ES-I3 (cell line): ENCODE measurements around the gene KIDINS220.

ENCODE experiments used
- H3K36me3 ChIP-seq: 2 replicates; pipeline ENCODE4 v1.6.1; 2013; ENCODE audit warnings: mild to moderate bottlenecking, low read length, control low read depth, moderate library complexity; ENCODE audit not compliant: insufficient read depth
- H3K4me1 ChIP-seq: 2 replicates; pipeline ENCODE4 v1.6.1; 2013; ENCODE audit warnings: mild to moderate bottlenecking, control low read depth, low read length; ENCODE audit not compliant: insufficient read depth
- H3K9ac ChIP-seq: 2 replicates; pipeline ENCODE4 v1.6.1; 2013; ENCODE audit warnings: low read depth, mild to moderate bottlenecking, low read length, moderate library complexity
- H3K9me3 ChIP-seq: 2 replicates; pipeline ENCODE4 v1.6.1; 2013; ENCODE audit warnings: mild to moderate bottlenecking, low read length, moderate library complexity; ENCODE audit not compliant: control insufficient read depth, insufficient read depth

KIDINS220 gene

DNA sequence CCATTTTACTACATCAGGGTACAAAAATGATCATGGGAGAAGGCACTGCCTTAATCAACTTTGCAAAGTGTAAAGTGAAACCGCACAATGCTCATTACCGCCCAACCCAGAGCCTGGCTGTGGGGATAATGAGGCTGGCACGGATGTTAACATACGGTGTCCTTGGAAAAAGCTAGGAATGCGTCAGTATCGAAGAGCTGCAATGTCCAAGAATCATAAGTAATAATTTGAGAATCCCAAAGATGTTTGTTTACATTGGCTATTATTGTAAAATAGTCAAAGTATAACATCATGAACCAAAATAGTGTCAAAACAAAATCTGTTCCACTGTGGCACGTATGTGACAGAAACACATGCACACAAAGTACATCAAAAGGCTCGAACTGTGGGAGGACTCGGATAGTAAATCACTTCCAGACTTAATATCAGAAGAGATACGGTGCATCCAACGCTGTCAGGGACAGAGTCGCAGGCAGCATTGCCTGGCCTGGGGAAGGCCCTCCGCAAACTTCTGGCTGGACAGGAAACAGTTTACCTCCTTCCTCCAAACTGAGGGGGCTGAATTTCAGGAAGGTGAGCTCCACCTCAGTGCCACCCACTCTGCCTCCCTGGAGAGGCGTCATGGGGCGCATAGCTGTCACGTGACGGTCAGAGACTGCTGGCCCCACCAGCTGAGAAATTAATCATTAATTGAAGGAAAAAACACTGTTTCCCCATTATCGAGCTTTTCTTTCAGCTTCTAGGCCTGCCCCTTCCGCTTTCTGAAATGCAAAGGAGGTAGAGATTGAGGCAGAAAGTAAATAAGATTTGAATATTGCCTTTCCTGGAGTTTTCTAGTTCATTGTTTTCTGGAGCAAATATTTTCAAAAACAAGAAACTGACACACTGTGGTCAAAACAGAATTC lies 157.3 kb downstream of the KIDINS220 start:
- Histone ChIP-seq H3K9me3 (no peaks in the 10 kb centered on the region), H3K4me1 (peaks cover 13% of the 10 kb centered on the region; the same call in 1 of the 2 replicates), H3K36me3 (no peaks in the 10 kb centered on the region), H3K9ac (peak overlapping the region; percentile 63; the same call in 1 of the 2 replicates)

GRCh38 chr2:8679567-8679826 lies 157.9 kb downstream of the KIDINS220 start:
- peaks cover 13% of the 10 kb centered on the region; the same call in 1 of the 2 replicates for H3K4me1 ChIP-seq
- peaks cover under 1% of the 10 kb centered on the region for H3K9me3 ChIP-seq
- peak overlapping the region; percentile 63; the same call in 1 of the 2 replicates for H3K9ac ChIP-seq
- no peaks in the 10 kb centered on the region for H3K36me3 ChIP-seq
